ENCODE results near the gene ABCA7. TPM values are rescaled to one million over a fixed set of nuclear protein-coding genes. Genes with fewer than 3 reads are reported as not detected.

Gene ABCA7
- total RNA-seq, 2 experiments from 2014 or later, result 92.7 to 95.1 TPM

DNA sequence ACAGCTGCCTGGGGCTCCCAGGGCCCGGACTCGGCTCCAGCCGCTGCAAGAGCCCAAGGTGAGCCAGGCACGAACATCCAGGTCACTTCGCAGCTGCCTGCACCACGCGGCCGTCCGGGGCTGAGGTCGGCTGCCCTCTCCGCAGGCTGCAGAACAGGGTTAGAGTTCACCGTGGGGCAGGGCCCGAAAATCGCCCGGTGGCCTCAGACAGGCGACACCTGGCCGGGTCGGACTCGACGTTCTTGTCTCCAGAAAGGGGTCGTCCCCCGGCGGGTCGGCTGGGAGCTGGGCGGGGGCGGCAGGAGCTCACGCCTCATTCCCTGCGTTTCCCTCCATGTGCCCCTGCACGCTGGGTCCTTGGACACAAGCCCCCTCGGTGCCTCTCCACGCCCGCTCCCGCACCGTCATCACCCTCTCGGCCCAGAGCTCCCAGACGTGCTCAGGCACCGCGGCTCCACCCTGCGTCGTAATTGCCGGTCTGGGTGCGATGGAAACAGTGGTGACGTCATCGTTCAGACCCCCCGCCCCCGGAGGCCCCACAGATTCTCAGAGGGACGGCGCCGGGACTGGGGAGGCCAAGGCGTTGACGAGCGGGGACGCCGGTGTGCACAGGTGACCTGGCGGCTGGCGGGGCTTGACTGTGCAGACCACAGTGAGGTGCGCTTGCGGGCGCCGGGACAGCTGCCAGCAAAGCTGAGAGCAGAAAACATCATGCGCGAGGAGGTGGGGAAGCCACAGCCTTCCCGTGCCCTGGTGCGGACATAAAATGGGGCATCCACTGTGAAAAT is 43.7 kb upstream of the ABCA7 start:
- peaks cover 5% of the 10 kb centered on the region for H3K36me3 Mint-ChIP-seq (ENCODE audit: low read depth)
- peak; percentile 74 for DNase-seq
- ChIA-PET CTCF (interaction anchor here (1.2 to 1.9 kb wide), 2 partner anchors 12 to 133 kb away, joined by 3 to 9 read pairs; partner anchors contain the start of gene WDR18), POLR2A (interaction anchor here (0.9 to 2.3 kb wide), 4 partner anchors 9 to 133 kb away, joined by 3 to 18 read pairs (median 4); partner anchors contain the start of gene WDR18)
- H3K27me3 Mint-ChIP-seq, result peaks cover 28% of the 10 kb centered on the region
- peak overlapping the region; percentile 26 for H3K27ac Mint-ChIP-seq
- no peaks in the 10 kb centered on the region for H3K9me3 Mint-ChIP-seq
- H3K4me3 Mint-ChIP-seq, result peak overlapping the region; percentile 32
- peaks cover 13% of the 10 kb centered on the region for H3K4me1 Mint-ChIP-seq

DNA sequence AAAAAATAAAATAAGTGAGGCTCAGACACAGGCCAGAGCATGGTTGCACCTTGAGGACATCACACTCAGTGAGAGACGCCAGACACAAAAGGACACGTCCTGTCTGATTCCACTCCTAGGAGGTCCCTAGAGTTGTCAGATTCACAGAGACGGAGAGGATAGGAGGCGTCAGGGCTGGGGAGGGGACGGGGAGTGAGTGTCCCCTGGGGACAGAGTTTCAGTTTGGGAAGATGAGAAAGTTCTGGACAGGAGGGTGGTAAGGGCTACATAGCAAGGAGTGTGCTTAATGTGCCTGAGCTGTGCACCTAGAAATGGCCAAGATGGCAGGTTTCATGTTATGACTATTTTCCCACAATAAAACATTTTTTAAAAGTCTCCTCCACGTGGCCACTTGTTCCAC is 41.8 kb upstream of the ABCA7 start:
- Mint-ChIP-seq H3K27me3 (peaks cover 34% of the 10 kb centered on the region), H3K4me1 (peaks cover 14% of the 10 kb centered on the region), H3K36me3 (ENCODE audit: low read depth) (peaks cover 2% of the 10 kb centered on the region), H3K4me3 (no peak overlapping the region), H3K27ac (no peak overlapping the region), H3K9me3 (no peaks in the 10 kb centered on the region)
- ChIA-PET POLR2A (no interaction called here), CTCF (interaction anchor here (0.6 to 1.0 kb wide), 2 partner anchors 14 to 170 kb away, joined by 4 read pairs; partner anchors contain the start of gene WDR18)
- no peak for DNase-seq

DNA sequence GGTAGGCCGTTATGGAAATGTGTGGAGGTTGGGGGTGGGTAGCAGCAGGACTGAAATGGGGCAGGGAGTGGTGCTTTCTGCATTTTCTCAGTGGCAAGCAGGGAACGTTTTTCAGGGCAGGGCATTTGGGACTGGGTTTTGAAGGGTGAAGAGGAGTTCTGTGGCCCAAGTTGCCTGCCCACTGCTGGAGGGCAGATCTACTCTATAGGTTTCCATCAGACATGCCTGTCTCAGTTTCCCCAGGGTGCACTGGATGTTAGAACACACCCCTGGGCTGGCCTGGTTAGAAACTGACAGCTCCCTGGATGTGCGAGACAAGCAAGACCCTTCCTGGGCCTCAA is 40.6 kb upstream of the ABCA7 start:
- H3K4me3 Mint-ChIP-seq, result no peak overlapping the region
- POLR2A ChIA-PET, result interaction anchor here (1.2 kb wide), 1 partner anchor 42 kb away, joined by 3 read pairs; no protein-coding TSS in a partner anchor
- CTCF ChIA-PET, result interaction anchor here (1.0 kb wide), 1 partner anchor 15 kb away, joined by 4 read pairs; the partner anchor contains the start of gene WDR18

DNA sequence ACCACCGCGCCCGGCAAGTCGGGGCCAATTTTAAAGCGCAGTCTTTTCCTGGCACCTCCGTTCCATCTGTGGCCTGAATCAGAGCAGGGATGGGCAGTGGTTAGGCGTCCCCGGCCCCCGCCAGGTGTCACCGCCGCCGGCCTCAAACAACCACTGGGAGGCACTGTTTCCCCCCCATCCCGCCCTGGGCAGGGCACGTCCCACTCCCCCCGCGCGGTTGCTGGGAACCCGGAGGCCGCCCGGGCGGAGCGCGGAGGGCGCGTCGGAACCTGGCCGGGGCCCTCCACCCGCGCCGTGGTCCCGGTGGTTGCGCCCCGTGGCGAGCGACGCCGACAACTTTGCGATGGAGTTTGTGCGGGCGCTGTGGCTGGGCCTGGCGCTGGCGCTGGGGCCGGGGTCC is 39.8 kb upstream of the ABCA7 start, which contains the start of gene GRIN3B:
TSS of gene GRIN3B (plus strand) at position 325 of the 400 bp plus-strand sequence. CDS start at position 344, 19 bp downstream.
- Mint-ChIP-seq H3K27ac (no peak within 1 kb of the TSS), H3K27me3 (peaks cover 34% of the 10 kb centered on the region), H3K36me3 (ENCODE audit: low read depth) (no peaks in the 10 kb centered on the region), H3K9me3 (no peaks in the 10 kb centered on the region), H3K4me3 (no peak within 1 kb of the TSS), H3K4me1 (peaks cover 14% of the 10 kb centered on the region)
- ChIA-PET POLR2A (interaction anchor here (1.2 kb wide), 1 partner anchor 41 kb away, joined by 3 read pairs; no protein-coding TSS in a partner anchor), CTCF (interaction anchor here (0.5 to 1.4 kb wide), 2 partner anchors 57 to 62 kb away, joined by 3 to 5 read pairs; no protein-coding TSS in a partner anchor)
- peak; percentile 73 for DNase-seq

More for the DNA sequence above, 40.6 kb upstream of the ABCA7 start:
- Mint-ChIP-seq H3K9me3 (no peaks in the 10 kb centered on the region), H3K36me3 (ENCODE audit: low read depth) (no peaks in the 10 kb centered on the region), H3K4me1 (peaks cover 14% of the 10 kb centered on the region), H3K27ac (no peak overlapping the region), H3K27me3 (peaks cover 34% of the 10 kb centered on the region)
- no peak for DNase-seq

DNA sequence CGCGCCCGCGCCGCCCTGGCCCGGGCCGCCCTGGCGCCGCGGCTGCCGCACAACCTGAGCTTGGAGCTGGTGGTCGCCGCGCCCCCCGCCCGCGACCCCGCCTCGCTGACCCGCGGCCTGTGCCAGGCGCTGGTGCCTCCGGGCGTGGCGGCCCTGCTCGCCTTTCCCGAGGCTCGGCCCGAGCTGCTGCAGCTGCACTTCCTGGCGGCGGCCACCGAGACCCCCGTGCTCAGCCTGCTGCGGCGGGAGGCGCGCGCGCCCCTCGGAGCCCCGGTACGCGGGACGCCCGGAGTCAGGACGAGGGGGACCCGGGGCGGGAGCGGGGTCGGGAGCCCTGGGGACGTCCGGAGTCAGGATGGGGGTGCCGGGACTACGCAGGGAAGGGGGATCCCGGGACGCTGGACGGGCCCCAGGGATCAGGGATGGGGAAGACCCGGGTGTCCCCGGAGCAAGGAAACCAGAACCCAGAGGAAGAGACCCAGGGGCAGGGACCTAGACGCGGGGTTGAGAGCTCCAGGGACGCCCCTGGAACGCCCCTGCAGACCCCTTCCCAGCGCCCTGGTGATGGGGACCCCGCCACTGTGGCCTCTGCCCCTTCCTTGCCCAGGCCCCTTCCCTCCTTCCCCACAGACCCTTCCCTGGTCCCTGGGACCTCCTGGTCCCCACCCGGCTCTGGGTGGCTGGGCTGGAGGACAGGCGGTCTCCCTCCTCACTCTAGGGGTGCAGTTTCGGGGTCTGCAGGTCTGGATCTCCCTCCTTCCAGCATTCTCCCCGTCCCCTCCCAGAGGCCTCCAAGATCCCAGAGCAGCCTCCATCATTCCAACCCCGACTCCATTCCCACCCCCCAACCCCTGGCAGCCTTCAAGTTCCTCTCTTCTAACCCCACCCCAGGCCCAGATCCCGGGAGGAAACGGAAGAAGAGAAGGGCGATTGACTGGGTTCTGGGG is 39.0 kb upstream of the ABCA7 start:
- ChIA-PET CTCF (interaction anchor here (0.5 to 1.4 kb wide), 3 partner anchors 30 to 62 kb away, joined by 3 to 5 read pairs (median 3); no protein-coding TSS in a partner anchor), POLR2A (interaction anchor here (0.8 kb wide), 1 partner anchor 14 kb away, joined by 4 read pairs; no protein-coding TSS in a partner anchor)
- Mint-ChIP-seq H3K36me3 (ENCODE audit: low read depth) (no peaks in the 10 kb centered on the region), H3K4me3 (no peak overlapping the region), H3K27me3 (peaks cover 34% of the 10 kb centered on the region), H3K27ac (no peak overlapping the region), H3K9me3 (no peaks in the 10 kb centered on the region), H3K4me1 (peaks cover 12% of the 10 kb centered on the region)
- no peak for DNase-seq

DNA sequence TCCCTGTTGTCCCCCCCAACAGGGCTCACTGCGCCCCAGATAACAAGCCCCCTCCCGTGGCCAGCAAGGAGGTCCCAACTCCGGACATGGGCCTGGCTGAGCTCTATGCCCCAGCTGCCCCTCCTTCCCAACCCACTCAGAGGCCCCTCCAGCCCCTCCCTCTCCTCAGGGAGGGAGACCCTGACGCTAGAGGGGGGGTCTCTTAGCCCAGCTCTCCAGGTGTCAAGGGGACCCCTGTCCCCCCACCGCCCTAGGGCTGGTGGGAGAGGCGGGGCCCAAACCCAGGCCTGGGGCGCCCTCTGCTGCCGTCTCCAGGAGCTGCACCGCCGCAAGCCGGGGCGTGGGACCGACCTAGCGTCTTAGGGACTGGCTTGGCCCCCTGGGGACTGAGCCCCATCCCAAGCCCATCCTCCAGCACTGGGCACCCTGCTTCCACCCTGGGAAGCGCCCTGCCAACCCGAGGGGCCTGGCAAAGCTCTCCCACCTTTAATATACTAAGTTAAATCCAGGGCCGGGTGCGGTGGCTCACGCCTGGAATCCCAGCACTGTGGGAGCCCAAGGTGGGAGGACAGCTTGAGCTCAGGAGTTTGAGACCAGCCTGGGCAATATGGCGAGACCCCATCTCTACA is 38.3 kb upstream of the ABCA7 start:
- CTCF ChIA-PET, result interaction anchor here (1.2 kb wide), 1 partner anchor 29 kb away, joined by 3 read pairs; no protein-coding TSS in a partner anchor
- DNase-seq, result peak; percentile 75
- Mint-ChIP-seq H3K9me3 (no peaks in the 10 kb centered on the region), H3K27ac (no peak overlapping the region), H3K4me1 (peaks cover 7% of the 10 kb centered on the region), H3K4me3 (no peak overlapping the region), H3K36me3 (ENCODE audit: low read depth) (no peaks in the 10 kb centered on the region), H3K27me3 (peaks cover 29% of the 10 kb centered on the region)
- POLR2A ChIA-PET, result interaction anchor here (0.8 kb wide), 1 partner anchor 13 kb away, joined by 4 read pairs; no protein-coding TSS in a partner anchor

DNA sequence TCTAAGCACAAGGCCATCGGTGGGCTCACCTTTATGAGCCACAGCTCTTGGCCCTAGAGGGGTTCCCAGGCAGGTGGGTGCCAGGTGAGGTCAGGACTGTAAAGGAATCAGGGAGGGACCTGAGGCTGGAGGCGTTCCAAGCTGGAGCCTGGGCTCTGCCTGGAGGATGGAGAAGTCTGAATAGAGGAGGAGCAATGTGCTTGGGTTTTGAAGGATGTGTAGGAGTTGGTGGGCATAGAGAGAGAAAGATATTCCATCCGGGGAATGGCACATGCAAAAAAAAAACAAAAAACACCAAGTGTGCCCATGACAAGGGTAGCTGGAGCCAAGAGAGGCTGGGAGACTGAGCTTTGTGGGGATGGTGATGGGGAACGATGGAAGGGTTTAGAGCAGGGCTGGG is 37.3 kb upstream of the ABCA7 start:
- CTCF ChIA-PET, result no interaction called here
- POLR2A ChIA-PET, result interaction anchor here (1.0 kb wide), 1 partner anchor 87 kb away, joined by 3 read pairs; no protein-coding TSS in a partner anchor

DNA sequence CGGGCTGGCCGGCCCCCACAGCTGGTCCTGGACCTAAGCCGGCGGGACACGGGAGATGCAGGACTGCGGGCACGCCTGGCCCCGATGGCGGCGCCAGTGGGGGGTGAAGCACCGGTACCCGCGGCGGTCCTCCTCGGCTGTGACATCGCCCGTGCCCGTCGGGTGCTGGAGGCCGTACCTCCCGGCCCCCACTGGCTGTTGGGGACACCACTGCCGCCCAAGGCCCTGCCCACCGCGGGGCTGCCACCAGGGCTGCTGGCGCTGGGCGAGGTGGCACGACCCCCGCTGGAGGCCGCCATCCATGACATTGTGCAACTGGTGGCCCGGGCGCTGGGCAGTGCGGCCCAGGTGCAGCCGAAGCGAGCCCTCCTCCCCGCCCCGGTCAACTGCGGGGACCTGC is 36.6 kb upstream of the ABCA7 start:
- Mint-ChIP-seq H3K36me3 (ENCODE audit: low read depth) (peaks cover 7% of the 10 kb centered on the region), H3K27me3 (peaks cover 20% of the 10 kb centered on the region), H3K4me3 (no peak overlapping the region), H3K4me1 (peaks cover 6% of the 10 kb centered on the region), H3K9me3 (no peaks in the 10 kb centered on the region), H3K27ac (no peak overlapping the region)
- no peak for DNase-seq
- POLR2A ChIA-PET, result interaction anchor here (0.9 to 1.0 kb wide), 2 partner anchors 10 to 86 kb away, joined by 3 to 4 read pairs; no protein-coding TSS in a partner anchor
- CTCF ChIA-PET, result interaction anchor here (1.0 to 1.4 kb wide), 2 partner anchors 19 to 22 kb away, joined by 3 read pairs; partner anchors contain the start of gene WDR18

More for the DNA sequence above, 37.3 kb upstream of the ABCA7 start:
- Mint-ChIP-seq H3K4me3 (no peak overlapping the region), H3K36me3 (ENCODE audit: low read depth) (peaks cover 5% of the 10 kb centered on the region), H3K27ac (no peak overlapping the region), H3K27me3 (peaks cover 27% of the 10 kb centered on the region), H3K9me3 (no peaks in the 10 kb centered on the region), H3K4me1 (peaks cover 6% of the 10 kb centered on the region)
- no peak for DNase-seq

DNA sequence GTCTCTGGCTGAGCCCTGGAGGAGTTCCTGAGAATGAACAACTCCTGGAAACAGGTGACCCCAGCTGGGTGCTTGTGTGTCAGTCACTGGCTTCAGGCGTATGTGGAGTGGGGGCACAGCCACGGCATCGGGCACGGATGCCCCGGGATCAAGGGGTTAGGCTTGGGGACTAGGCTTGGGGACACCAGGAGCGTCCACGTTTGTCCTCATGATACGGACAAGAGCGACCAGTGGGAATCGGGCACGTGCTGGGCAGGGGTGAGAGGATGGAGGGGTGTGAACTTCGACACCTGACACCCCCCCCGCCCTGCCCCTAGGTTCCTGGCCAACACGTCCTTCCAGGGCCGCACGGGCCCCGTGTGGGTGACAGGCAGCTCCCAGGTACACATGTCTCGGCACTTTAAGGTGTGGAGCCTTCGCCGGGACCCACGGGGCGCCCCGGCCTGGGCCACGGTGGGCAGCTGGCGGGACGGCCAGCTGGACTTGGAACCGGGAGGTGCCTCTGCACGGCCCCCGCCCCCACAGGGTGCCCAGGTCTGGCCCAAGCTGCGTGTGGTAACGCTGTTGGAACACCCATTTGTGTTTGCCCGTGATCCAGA is 35.6 kb upstream of the ABCA7 start:
- ChIA-PET CTCF (interaction anchor here (0.6 to 1.4 kb wide), 4 partner anchors 20 to 232 kb away, joined by 3 to 4 read pairs (median 3); partner anchors contain the start of gene WDR18), POLR2A (interaction anchor here (0.9 kb wide), 1 partner anchor 9 kb away, joined by 4 read pairs; no protein-coding TSS in a partner anchor)
- peaks cover 3% of the 10 kb centered on the region for H3K4me1 Mint-ChIP-seq
- H3K36me3 Mint-ChIP-seq (ENCODE audit: low read depth), result peaks cover 9% of the 10 kb centered on the region
- no peak overlapping the region for H3K27ac Mint-ChIP-seq
- no peak for DNase-seq
- H3K27me3 Mint-ChIP-seq, result peaks cover 13% of the 10 kb centered on the region
- H3K9me3 Mint-ChIP-seq, result no peaks in the 10 kb centered on the region
- H3K4me3 Mint-ChIP-seq, result no peak overlapping the region

DNA sequence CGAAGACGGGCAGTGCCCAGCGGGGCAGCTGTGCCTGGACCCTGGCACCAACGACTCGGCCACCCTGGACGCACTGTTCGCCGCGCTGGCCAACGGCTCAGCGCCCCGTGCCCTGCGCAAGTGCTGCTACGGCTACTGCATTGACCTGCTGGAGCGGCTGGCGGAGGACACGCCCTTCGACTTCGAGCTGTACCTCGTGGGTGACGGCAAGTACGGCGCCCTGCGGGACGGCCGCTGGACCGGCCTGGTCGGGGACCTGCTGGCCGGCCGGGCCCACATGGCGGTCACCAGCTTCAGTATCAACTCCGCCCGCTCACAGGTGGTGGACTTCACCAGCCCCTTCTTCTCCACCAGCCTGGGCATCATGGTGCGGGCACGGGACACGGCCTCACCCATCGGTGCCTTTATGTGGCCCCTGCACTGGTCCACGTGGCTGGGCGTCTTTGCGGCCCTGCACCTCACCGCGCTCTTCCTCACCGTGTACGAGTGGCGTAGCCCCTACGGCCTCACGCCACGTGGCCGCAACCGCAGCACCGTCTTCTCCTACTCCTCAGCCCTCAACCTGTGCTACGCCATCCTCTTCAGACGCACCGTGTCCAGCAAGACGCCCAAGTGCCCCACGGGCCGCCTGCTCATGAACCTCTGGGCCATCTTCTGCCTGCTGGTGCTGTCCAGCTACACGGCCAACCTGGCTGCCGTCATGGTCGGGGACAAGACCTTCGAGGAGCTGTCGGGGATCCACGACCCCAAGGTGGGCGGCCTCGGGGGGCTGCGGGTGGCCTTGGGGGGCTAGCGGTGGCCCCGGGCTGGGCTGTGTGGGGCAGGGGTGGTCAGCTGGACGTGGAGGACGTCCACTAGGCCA is 34.9 kb upstream of the ABCA7 start:
- H3K4me1 Mint-ChIP-seq, result peaks cover 3% of the 10 kb centered on the region
- CTCF ChIA-PET, result interaction anchor here (1.4 kb wide), 1 partner anchor 24 kb away, joined by 3 read pairs; no protein-coding TSS in a partner anchor
- H3K27ac Mint-ChIP-seq, result peak overlapping the region; percentile 19
- no peak overlapping the region for H3K4me3 Mint-ChIP-seq
- H3K36me3 Mint-ChIP-seq (ENCODE audit: low read depth), result peaks cover 11% of the 10 kb centered on the region
- H3K9me3 Mint-ChIP-seq, result no peaks in the 10 kb centered on the region
- POLR2A ChIA-PET, result interaction anchor here (0.8 to 1.2 kb wide), 2 partner anchors 9 to 12 kb away, joined by 3 read pairs; no protein-coding TSS in a partner anchor
- no peak for DNase-seq
- peaks cover 8% of the 10 kb centered on the region for H3K27me3 Mint-ChIP-seq
